Hepatic stellate cell (primary cell): Measurements from ENCODE around the gene DCAF8L2.
"Not testable (repeated sequence)": the region's sequence is repeated elsewhere in the genome, so short reads cannot be mapped to it uniquely, and the experiment has no call there.

ENCODE experiments used
- DNase-seq: peaks from one replicate; pipeline ENCODE4 v3.0.0; 2011; ENCODE audit warnings: low spot score

The DCAF8L2 gene

GRCh38 chrX:27679281-27679680 lies 89.1 kb downstream of the DCAF8L2 start:
- DNase-seq: no peak

GRCh38 chrX:27680726-27681125 lies 90.6 kb downstream of the DCAF8L2 start:
- DNase-seq: no peak

DNA sequence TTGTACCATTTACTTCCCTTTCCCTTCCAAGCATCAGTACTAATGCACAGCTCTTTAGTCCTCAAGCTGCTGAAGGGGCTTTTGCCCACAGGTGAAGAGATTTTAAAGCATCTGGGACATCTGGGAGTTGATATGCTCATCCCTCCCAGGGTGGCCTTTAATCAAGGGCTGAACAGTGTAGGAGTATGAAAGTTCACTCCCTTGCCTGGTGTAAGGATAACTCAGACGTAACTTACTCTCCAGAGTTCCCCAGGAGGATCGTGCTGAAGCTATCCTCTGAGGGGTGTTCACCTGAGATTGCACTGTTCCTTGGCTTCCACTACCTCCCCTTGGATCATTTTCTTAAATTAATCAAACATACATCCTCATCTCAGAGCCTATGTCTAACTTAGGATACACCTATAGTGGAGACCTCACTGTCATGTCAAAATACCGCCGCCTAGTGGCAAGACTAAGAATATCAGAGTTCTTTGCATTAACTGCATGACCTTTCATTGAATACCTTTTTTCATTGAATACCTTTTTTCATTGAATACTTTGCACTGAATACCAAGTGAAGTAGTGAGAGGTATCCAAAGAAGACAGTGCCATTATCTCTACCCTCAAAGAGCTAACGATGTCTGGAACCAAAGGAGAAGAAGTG lies 93.5 kb downstream of the DCAF8L2 start:
- DNase-seq: not testable (repeated sequence)

DNA sequence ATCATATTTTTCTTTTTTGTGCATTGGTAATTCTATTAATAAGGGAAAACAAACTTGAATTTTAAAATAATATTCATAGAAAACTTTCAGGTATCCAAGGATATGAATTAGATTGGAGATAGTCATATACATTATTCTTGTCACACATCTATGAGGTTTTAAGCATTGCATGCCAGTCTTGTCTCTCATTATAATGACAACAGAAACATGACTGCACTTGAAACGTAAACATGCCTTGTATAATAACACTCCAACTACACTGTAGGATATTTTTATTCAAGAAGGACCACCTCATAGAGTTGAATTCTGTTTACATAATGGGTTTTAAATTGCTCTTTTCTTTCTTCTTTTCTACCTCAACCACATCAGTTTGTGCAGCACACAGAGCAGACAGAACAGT lies 104.5 kb downstream of the DCAF8L2 start:
- no peak for DNase-seq

DNA sequence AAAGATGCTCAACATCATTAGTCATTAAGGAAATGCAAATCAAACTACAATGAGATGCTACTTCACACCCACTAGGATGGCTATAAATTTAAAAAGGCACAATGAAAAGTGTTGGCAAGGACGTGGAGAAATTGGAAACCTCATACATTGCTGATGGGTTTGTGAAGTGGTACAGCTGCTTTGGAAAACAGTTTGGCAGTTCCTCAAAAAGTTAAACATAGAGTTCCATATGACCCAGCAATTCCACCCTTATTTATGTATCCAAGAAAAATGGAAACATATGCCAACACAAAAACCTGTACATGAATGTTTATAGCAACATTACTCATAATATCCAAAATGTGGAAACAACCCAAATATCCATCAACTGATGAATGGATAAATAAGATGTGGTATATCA lies 116.4 kb downstream of the DCAF8L2 start:
- DNase-seq: no peak

DNA sequence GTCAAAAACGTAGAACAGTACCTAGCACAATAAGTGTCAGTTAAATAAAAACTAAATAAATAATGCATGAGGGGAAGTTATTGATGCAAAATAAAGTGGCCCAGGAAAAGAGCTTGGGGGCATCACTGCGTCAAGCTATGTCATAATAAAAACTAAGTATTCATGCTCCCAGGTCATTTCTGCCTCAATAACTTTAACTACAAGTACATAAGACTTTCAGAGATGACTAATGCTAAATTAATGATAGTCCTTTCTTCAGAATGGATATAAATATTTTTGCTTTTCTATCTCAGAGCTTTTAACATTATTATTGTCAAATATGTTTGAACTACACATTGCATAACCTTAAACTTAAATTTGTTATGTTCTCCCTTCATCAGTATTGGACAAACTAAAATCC lies 125.5 kb downstream of the DCAF8L2 start:
- DNase-seq: no peak

DNA sequence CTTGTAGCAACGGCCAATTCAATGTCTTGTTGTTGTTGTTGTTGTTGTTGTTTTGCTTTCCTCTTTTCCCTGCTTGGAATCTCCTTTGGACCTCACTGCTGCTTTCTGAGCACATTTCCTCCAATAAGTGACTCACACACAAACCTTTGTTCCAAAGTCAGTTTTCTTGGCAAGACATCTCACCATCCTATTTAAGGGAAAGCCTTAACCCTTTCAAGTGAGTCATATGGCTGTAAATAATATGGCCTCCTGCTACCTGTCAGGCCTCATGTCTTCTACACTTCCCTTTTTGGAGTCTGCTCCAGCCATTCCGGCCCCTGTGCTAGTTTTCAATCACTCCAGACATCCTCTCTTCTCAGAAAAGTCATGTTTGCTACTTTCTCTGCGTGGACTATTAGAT lies 138.1 kb downstream of the DCAF8L2 start:
- no peak for DNase-seq

DNA sequence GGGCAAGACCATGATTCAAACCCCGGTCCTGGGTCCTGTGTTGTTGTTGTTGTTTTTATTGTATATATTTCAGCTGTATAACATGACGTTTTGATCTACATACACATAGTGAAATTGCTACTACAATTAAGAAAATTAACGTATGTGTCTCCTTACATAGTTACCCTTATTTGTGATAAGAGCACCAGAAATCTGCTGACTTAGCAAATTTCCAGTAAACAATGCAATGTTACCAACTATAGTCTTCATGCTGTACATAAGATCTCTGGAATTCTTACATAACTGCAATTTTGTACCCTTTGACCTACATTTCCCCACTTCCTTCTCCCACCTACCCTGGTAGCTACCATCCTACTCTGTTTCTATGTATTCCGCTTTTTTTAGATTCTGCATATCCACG lies 141.8 kb downstream of the DCAF8L2 start:
- DNase-seq: no peak

DNA sequence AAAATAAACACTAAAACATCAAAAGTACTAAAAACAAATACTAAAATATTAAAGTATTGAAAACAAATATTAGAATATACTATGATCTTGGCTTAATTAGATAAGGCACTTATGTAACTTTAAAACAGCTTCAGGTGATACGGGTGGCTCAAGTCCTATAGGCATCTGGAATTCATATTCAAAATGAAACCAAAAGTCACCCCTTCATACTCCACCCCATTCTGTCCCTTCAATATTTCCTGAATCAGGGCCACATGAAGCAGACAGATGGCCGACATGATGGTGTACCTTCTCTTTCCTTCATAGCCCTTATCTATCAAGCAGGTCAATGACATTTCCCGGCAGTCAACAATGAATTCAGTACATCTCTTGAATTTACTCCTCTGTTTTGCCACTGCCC lies 145.8 kb downstream of the DCAF8L2 start:
- DNase-seq: no peak

- DNase-seq: no peak
Observed at GRCh38 chrX:27740933-27741332, 150.8 kb downstream of the DCAF8L2 start.

GRCh38 chrX:27743521-27743920 lies 153.4 kb downstream of the DCAF8L2 start:
- not testable (repeated sequence) for DNase-seq

- no peak for DNase-seq
Observed at GRCh38 chrX:27746516-27746915, 156.4 kb downstream of the DCAF8L2 start.

GRCh38 chrX:27750298-27750697 lies 160.2 kb downstream of the DCAF8L2 start:
- not testable (repeated sequence) for DNase-seq

DNA sequence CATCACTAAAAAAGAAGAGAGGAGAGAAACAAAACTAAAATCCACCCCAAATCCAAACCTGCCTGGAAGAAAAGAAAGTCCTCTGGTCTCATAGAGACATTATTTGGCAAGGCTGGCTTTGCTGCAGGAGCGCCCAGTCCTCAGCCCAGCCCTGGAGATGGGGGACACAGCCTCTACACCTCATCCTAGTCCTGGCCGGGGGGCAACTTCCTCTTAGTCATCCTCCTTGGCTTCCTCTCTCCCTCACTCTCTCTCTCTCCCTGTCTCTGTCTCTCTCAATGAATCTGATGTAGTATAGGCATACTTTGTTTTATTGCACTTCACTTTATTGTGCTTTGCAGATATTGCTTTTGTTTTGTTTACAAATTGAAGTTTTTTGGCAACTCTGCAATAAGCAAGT lies 161.8 kb downstream of the DCAF8L2 start:
- DNase-seq: no peak

DNA sequence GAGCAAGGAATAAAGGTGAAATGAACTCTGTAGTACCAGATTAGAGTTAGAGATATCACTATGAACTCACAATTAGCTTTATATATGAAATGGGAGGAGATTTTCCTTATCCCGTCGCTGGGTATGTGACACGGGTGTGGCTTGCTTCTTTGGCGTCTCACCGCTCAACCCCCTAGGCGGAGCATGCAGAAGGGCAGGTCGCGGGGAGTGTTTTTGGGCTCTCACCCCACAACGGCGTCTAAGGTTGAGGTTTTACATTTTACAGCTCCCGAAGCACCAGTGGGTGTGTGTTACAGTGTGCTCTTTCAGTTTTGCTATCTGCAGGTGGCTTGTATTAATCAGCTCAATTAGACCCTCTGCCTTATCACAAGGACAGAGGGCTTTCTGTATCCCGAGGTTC lies 175.6 kb downstream of the DCAF8L2 start:
- DNase-seq: no peak

DNA sequence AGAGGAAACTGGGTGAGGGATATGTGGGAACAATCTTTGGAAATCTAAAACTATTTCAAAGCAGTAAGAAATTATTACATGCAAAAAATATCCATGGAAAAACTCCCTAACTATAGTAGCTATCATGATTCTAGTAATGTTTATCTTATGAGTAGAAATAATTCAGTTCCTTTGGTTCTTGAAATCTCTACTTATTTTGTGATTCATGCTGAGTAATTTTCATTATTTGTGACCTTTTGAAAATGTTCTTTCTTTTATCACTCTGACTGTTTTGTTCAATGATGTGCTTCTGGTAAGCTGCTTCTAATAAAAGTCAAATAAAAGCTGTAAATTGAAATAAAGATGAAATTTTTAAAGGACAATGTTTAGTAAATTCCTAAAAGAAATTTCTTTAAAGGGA lies 177.2 kb downstream of the DCAF8L2 start:
- no peak for DNase-seq

DNA sequence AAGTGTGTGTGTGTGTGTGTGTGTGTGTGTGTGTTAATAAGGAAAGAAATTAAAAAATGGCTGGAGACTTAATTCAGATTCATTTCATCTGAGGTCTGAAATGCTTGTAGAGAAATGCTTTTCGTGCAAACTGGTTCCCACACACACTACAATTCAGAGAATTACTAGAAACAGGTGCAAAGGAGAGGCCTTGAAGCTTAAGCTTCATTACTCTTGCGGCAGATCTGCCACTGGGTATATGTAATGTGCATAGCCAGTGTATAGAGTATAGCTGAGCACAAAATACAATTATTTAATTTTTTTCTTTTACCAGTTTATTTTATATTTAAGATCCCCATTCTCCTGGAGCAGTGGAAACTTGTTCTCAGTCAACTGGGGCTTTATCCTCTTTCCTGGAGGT lies 185.8 kb downstream of the DCAF8L2 start:
- DNase-seq: no peak

DNA sequence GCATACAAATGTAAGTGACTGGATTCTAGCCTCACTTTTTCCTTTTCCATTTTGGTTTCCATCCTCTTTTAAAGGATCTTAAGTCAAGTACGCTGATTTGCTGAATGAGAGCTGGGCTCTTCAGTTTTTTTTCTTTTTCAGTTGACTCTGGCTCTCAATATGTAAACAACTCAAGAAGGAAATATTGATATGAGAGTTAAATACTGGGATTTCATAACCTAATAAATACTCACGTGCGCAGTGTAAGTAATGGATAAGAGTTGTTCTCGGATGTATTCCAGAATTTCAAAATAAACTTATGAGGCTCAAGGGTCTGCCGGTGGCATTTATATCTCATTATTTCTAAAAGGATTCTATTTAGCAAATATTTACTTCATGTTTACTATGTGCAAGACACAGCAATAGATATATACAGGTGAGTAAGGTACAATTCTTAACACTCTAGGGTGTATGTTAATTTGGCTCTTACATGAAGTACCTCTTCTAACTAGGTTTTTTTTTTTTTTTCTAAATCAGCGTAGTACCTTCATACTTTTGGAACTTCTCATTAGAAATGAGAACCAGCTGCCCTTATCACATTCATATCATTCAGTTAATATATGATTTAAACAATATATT lies 206.6 kb downstream of the DCAF8L2 start:
- DNase-seq: no peak

GRCh38 chrX:27797575-27797974 lies 207.4 kb downstream of the DCAF8L2 start:
- no peak for DNase-seq
